GM13977 (cell line): ENCODE results near the gene TOMT.
A peak's percentile ranks its signal among the peaks of the same experiment; 100 is the strongest.

Experiments
- DNase-seq: peaks from one replicate; pipeline ENCODE4 v3.0.0; 2012; ENCODE audit warnings: low spot score
- CTCF ChIP-seq: IDR thresholded peaks from 2 replicates; pipeline ENCODE4 v1.5.1; 2012; ENCODE audit warnings: mild to moderate bottlenecking, control low read depth; ENCODE audit not compliant: insufficient read depth; ENCODE audit errors: extremely low read depth, missing control alignments
- in situ Hi-C: fragments of 300-500 bp; cut with MboI; formaldehyde crosslinking; loops from one replicate; pipeline ENCODE4 v1.12.0; 2022; ENCODE audit warnings: low sequenced_read_pairs, low pct_unique_long_range_greater_than_20kb, mixed read lengths, inconsistent platforms; ENCODE audit not compliant: unreplicated experiment

The TOMT gene

GRCh38 chr11:72112143-72112977, 6.6 kb downstream of the TOMT start, which contains the start of gene ANAPC15:
ANAPC15 (minus strand) TSS chr11:72112695; CDS start chr11:72111276, 1,419 bp downstream.
- in situ Hi-C loops = no loop called here
- TF ChIP-seq CTCF = no peak
- peak; percentile 87 for DNase-seq

GRCh38 chr11:72112978-72113808, 7.5 kb downstream of the TOMT start:
- no peak for DNase-seq
- no peak for TF ChIP-seq CTCF
- in situ Hi-C loops = no loop called here

- DNase-seq = no peak
- TF ChIP-seq CTCF = no peak
- in situ Hi-C loops = no loop called here
Measured at GRCh38 chr11:72114570-72114969, 8.8 kb downstream of the TOMT start.

GRCh38 chr11:72116019-72116755, 10.5 kb downstream of the TOMT start:
- TF ChIP-seq CTCF = no peak
- in situ Hi-C loops = no loop called here
- no peak for DNase-seq

- in situ Hi-C loops = no loop called here
- TF ChIP-seq CTCF = no peak
- no peak for DNase-seq
Measured at GRCh38 chr11:72119198-72119597, 13.5 kb downstream of the TOMT start.

GRCh38 chr11:72120930-72121329, 15.2 kb downstream of the TOMT start:
- no peak for TF ChIP-seq CTCF
- no peak for DNase-seq
- in situ Hi-C loops = no loop called here
